Renal pelvis (tissue), 4 donors: ENCODE results near the gene PXMP4. TPM values are rescaled to one million over a fixed set of nuclear protein-coding genes. Genes with fewer than 3 reads are reported as not detected.

ENCODE experiments used
- DNase-seq: peaks from one replicate; pipeline ENCODE4 v3.0.0-alpha.2; 2013
- polyA plus RNA-seq, 3 donors: library from polyadenylated mRNA; unstranded; fragments of 120-200 nt; gene quantifications; one replicate each; pipeline ENCODE4 v1.2.1, GENCODE V29; 2013; ENCODE audit not compliant: insufficient read length in 3 of 3

Gene PXMP4
- polyA plus RNA-seq, 3 donors = 8.1 to 11.8 (median 8.9) TPM

GRCh38 chr20:33671573-33672288 is 48.4 kb downstream of the PXMP4 start:
- DNase-seq = no peak

DNA sequence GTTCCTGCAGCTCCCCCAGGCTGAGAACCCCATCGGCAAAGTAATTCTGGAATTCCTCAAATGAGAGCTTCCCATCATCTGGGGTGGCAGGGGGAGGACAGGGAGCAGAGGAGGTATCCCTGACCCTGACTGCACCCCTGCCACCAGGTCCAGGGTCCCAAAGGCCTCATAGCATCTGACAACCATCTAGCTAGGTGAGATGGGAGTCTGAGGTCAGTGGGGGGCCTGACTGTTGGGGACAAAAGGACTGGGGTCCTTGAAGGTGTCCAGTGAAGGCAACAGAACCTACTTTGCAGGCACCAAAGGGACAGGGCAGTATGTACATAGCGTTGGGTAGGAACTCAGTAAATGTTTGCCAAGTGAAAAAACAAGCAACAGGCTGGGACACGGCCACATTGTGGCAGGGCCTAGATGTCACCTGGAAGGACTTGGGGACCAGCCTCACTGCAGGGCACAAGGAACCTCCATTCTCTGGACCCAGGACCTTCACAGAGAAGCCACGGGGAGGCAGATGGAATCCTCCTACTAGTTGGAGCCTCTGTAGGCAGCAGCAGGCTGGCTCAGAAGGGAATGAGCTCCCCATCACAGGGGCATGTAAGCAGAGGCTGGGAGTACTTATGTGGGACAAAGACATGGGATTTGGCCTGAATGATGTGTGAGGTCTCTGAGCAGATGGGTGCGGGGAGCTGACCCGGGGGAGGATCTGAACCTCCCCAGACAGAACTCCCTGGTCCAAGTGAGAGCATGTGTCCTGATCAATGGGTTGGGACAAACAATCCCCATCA is 49.2 kb downstream of the PXMP4 start:
- DNase-seq = no peak

DNA sequence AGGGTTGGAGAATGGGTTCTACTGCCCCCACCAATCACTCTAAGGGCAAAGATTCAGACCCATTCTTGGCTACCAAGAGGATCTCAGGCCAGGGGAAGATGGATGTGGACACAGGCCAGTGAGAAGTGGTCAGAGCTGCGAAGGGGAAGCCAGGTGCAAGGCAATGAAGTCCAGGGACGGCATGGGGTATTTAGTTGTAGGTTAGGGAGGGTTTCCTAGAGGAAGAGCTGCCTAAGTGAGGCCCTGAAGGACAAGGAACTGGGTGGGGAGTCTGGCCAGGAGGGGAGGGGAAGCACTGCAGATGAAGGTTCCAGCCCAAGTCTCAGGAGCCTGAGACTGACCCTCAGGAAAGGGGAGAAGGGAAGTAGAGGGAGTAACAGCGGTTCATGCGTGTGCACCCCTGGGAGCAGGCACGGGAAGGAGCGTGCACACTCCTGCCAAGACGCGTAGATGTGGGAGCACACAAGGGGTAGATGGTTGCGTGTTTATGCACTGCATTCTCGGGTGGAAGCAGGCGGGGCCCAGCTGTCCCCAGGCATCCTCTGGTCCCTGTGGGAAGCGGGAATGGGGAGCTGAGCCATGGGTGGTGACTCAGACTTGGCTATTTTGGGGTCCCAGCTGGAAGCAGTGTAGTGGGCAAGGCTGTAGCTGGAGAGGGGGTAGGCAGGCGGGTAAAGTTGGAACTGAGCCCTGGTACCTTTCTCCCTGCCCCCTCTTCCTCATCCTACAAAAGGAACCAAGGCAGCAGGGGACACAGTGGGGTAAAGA is 50.1 kb downstream of the PXMP4 start:
- DNase-seq = no peak

GRCh38 chr20:33669224-33669623 is 50.9 kb downstream of the PXMP4 start:
- no peak for DNase-seq

- no peak for DNase-seq
Measured at GRCh38 chr20:33668466-33669155, 51.5 kb downstream of the PXMP4 start.

DNA sequence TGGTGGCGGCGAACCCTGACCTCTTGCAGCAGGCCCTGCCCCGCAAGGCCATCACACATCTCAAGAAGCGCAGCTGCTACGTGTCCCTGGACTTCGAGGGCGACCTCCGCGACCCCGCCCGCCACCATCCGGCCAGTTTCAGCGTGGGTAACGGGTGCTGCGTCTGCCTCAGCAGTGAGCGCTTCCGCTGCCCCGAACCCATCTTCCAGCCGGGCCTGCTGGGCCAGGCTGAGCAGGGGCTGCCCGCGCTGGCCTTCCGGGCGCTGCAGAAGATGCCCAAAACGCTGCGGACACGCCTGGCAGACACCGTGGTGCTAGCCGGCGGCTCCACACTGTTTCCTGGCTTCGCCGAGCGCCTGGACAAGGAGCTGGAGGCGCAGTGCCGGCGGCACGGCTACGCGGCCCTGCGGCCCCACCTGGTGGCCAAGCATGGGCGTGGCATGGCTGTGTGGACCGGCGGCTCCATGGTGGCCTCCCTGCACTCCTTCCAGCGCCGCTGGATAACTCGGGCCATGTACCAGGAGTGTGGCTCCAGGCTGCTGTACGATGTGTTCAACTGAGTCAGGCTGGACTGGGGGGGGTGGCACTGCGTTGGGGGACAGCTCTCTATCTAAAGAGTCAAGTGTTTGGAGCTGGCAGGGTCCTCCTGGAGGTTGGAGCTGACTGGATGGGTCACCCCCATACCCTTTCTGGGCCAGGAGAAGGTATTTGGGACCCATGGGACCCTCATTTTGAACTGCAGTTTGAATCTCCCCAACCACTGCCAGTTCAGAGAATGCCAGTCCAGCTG is 52.2 kb downstream of the PXMP4 start:
- DNase-seq = peak; percentile 59

GRCh38 chr20:33667245-33667675 is 52.9 kb downstream of the PXMP4 start:
- no peak for DNase-seq

DNA sequence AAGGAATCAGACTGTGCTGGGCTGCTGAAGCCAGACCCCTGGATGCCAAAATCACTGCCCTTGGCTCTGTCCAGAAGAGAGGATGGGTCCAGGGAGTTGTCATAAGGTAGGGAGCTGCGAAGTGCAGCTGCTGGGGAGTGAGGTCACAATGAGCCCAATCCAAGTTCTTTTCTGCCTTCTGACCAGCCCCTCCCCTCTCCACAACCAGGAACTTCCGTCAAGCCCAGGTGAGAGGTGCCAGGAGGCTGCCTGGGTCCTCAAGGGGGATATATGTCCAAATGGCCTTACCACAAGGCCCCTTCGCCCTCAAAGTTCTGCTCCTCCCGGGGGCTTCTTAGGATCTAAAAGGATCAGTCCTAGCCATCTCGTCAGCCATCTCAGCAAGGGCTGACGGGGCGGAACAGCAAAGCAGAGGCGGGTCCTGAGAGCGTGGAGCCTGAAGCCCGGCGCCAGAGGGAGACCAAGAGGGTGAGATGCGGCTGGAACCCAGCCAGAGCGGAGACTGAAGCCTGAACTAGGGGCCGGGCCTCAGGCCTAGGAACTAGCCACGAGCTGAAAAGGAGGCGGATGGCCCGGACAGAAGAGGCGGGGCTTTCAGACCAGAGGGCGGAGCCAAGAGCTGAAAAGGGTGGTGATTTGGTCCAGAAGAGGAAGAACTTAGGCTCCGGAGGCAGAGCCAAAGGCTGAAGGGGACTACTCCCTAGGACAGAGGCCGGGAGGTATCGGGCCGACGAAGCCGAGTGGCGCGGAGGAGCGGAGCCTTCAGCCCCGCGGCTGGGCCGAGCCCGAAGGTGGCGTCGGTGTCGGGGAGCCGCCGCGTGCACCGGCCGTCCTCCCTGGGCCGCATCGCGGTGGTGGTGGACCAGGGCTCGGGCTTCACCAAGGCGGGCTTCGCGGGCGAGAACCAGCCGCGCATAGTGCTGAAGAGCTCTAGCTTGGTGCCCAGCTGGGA is 53.5 kb downstream of the PXMP4 start, which contains the start of gene ACTL10:
TSS of gene ACTL10 (plus strand) at position 651 of the 952 bp plus-strand sequence. CDS start 555 bp downstream, outside the sequence.
- peak; percentile 96 for DNase-seq

DNA sequence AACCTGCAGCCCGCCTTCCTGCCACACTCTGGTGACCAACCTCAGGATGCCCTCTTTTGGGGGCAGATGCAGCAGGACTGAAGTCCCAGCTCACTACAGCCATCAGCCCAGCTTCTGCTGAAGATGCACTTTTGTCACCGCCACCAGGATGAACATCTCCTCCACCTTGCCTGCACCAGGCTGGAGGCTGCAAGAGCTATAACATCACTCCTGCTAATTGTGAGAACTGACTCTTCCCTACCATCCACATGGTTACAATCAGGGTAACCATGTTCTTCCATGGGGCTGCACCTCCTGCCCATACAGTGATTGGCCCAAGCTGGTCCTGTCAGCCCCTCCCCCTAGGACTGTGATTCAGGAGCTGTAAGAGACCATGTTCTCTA is 55.4 kb downstream of the PXMP4 start:
- DNase-seq = no peak

GRCh38 chr20:33664085-33664761 is 55.9 kb downstream of the PXMP4 start:
- no peak for DNase-seq

GRCh38 chr20:33663161-33664084 is 56.7 kb downstream of the PXMP4 start:
- peak; percentile 75 for DNase-seq

- DNase-seq = no peak
Measured at GRCh38 chr20:33662172-33662571, 57.9 kb downstream of the PXMP4 start, which contains the start of gene C20orf144. C20orf144 (plus strand) TSS chr20:33662327; CDS start chr20:33662346, 19 bp downstream.

- no peak for DNase-seq
Measured at GRCh38 chr20:33660685-33661058, 59.4 kb downstream of the PXMP4 start.

DNA sequence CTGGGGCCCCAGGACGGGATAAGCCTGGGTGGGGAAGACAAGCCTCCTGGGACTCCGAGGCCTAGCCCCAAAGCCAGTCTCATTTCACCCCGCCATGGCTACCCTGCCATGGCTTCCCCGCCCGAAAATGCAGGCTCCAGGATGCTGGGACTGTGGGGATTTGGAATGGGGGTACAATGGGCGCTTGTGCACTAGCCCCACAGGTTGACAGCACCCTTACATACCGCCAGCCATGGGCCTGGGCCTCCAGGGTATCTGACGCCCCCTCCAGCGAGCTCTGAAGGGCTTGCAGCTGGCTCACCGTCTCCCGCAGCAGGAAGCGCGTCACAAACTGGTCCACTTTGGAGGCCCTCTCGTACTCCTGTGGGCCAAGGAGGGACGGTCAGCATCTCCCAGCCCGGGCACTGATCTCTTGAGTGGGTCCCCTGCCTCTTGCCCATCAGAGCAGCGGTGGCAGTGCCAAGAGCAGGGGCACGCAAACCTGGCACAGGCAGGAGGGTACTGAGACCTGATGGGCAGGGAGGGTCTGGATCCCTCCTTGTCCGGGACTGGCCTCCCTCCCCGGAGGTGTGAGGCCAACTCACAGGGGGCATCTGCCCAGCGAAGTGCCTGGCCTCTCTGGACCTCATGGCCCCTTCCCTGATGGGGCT is 60.0 kb downstream of the PXMP4 start:
- no peak for DNase-seq

- no peak for DNase-seq
Measured at GRCh38 chr20:33659341-33660034, 60.6 kb downstream of the PXMP4 start.

DNA sequence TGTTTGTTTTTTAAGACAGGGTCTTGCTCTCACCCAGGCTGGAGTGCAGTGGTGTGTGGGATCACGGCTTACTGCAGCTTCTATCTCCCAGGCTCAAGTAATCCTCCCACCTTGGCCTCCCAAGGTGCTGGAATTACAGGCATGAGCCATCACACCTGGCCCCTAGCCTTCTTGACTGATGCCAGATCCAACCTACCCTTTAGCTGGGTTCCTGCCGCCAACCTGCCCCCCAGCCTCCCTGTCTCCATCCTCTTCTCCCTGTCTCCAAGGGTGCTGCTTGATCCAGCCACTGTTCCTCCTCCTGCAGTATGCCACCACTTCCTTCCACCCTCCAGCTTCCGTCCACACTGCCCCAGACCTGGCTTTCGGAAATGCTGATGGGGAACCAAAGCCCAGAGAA is 61.2 kb downstream of the PXMP4 start:
- DNase-seq = no peak

DNA sequence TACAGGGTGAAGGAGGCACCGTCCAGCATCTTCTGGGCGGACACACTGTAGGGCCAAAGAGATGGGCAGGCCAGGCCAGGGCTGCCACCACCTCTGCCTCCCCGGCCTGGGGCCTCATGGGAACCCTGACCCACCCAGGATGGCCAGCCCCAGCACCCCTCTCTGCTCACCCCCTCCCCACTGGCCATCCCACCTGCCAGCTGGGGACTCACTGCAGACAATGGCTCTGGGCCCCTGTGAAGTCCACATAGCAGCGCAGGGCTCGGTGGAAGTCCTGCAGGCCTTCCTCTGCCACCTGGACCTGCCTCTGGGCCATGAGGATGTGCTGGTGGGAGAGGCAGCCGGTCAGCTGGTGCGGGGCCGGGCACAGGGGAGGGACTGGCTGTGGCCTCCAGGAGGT is 61.6 kb downstream of the PXMP4 start:
- DNase-seq = no peak
